HuH-7 (cell line): Measurements from ENCODE around the gene COASY.
"Not testable (repeated sequence)": the region's sequence is repeated elsewhere in the genome, so short reads cannot be mapped to it uniquely, and the experiment has no call there.

Experiments
- DNase-seq: peaks from one replicate; pipeline ENCODE4 v3.0.0; 2011; ENCODE audit warnings: low spot score

Gene COASY

GRCh38 chr17:42531455-42532354, 30.2 kb upstream of the COASY start:
- peak; percentile 61 for DNase-seq

GRCh38 chr17:42535155-42536047, 26.5 kb upstream of the COASY start:
- DNase-seq = no peak

- peak; percentile 100 for DNase-seq
Measured at GRCh38 chr17:42536048-42536371, 25.9 kb upstream of the COASY start, which contains the start of gene NAGLU. Gene NAGLU (plus strand): TSS chr17:42536241. CDS start chr17:42536273, 32 bp downstream.

GRCh38 chr17:42536372-42537155, 25.4 kb upstream of the COASY start:
- DNase-seq = peak; percentile 95

- no peak for DNase-seq
Measured at GRCh38 chr17:42537156-42537805, 24.7 kb upstream of the COASY start.

- DNase-seq = no peak
Measured at GRCh38 chr17:42537826-42538451, 24.0 kb upstream of the COASY start.

- no peak for DNase-seq
Measured at GRCh38 chr17:42538482-42538881, 23.5 kb upstream of the COASY start.

- DNase-seq = not testable (repeated sequence)
Measured at GRCh38 chr17:42540558-42540957, 21.4 kb upstream of the COASY start.

GRCh38 chr17:42541041-42541833, 20.7 kb upstream of the COASY start:
- peak; percentile 50 for DNase-seq

- no peak for DNase-seq
Measured at GRCh38 chr17:42543190-42544079, 18.5 kb upstream of the COASY start.

GRCh38 chr17:42544874-42545283, 17.1 kb upstream of the COASY start:
- no peak for DNase-seq

- not testable (repeated sequence) for DNase-seq
Measured at GRCh38 chr17:42545755-42546505, 16.0 kb upstream of the COASY start.

GRCh38 chr17:42547001-42547461, 14.9 kb upstream of the COASY start:
- DNase-seq = no peak

GRCh38 chr17:42547698-42548069, 14.3 kb upstream of the COASY start:
- no peak for DNase-seq

GRCh38 chr17:42548070-42548837, 13.7 kb upstream of the COASY start:
- peak; percentile 96 for DNase-seq

GRCh38 chr17:42548993-42549755, 12.8 kb upstream of the COASY start:
- DNase-seq = no peak

- not testable (repeated sequence) for DNase-seq
Measured at GRCh38 chr17:42552736-42553135, 9.2 kb upstream of the COASY start, which contains the start of gene HSD17B1. Gene HSD17B1 (plus strand): TSS chr17:42552923. CDS start chr17:42552934, 11 bp downstream.
